KMS-11 (cell line): ENCODE data around the gene LBHD1.
"Not testable (repeated sequence)": the region's sequence is repeated elsewhere in the genome, so short reads cannot be mapped to it uniquely, and the experiment has no call there.

Experiments
- H2AFZ ChIP-seq: fragments of 200-600 bp; sonication (generic); 2 replicates; pipeline ENCODE4 v1.6.1; 2016; ENCODE audit warnings: antibody characterized with exemption, mixed run types, low read depth
- H3K27ac ChIP-seq: fragments of 200-600 bp; sonication (generic); 2 replicates; pipeline ENCODE4 v1.6.1; 2016; ENCODE audit warnings: mild to moderate bottlenecking, mixed run types
- H3K27me3 ChIP-seq: fragments of 200-600 bp; sonication (generic); 2 replicates; pipeline ENCODE4 v1.6.1; 2017; ENCODE audit warnings: mild to moderate bottlenecking, low read depth, mixed run types, moderate library complexity; ENCODE audit not compliant: insufficient read depth
- H3K36me3 ChIP-seq: fragments of 200-600 bp; sonication (generic); 2 replicates; pipeline ENCODE4 v1.6.1; 2017; ENCODE audit warnings: mild to moderate bottlenecking, mixed run types; ENCODE audit not compliant: insufficient read depth
- H3K4me1 ChIP-seq: fragments of 200-600 bp; sonication (generic); 2 replicates; pipeline ENCODE4 v1.6.1; 2016; ENCODE audit warnings: mild to moderate bottlenecking, low read depth, mixed run types; ENCODE audit not compliant: poor library complexity, severe bottlenecking
- H3K4me2 ChIP-seq: fragments of 200-600 bp; sonication (generic); 2 replicates; pipeline ENCODE4 v1.7.0; 2016; ENCODE audit warnings: mild to moderate bottlenecking, mixed run types
- H3K4me3 ChIP-seq: fragments of 200-600 bp; sonication (generic); IDR thresholded peaks from 2 replicates; pipeline ENCODE4 v1.6.1; 2017; ENCODE audit warnings: low read depth, low read length, mixed read lengths; ENCODE audit not compliant: insufficient read depth
- H3K79me2 ChIP-seq: fragments of 200-600 bp; sonication (generic); 2 replicates; pipeline ENCODE4 v1.6.1; 2016; ENCODE audit warnings: low read depth, mixed run types; ENCODE audit not compliant: insufficient read depth
- H3K9ac ChIP-seq: fragments of 200-600 bp; sonication (generic); 2 replicates; pipeline ENCODE4 v1.6.1; 2016; ENCODE audit warnings: mild to moderate bottlenecking, mixed run types
- H4K20me1 ChIP-seq: fragments of 200-600 bp; sonication (generic); 2 replicates; pipeline ENCODE4 v1.6.1; 2016; ENCODE audit warnings: mild to moderate bottlenecking, mixed run types; ENCODE audit not compliant: insufficient read depth
- TF ChIP-seq, protein P1 (sequence below): fragments of 200-600 bp; sonication (generic); conservative IDR thresholded peaks from 2 replicates; pipeline ENCODE4 v1.6.1; 2017; ENCODE audit warnings: low read depth, mild to moderate bottlenecking, antibody characterized with exemption, low read length, moderate library complexity, mixed read lengths

LBHD1 gene

GRCh38 chr11:62707277-62707861 lies 35.3 kb upstream of the LBHD1 start, which contains the start of the genes BSCL2 and GNG3:
Gene BSCL2 (minus strand): TSS chr11:62707424. CDS start chr11:62707195, 229 bp downstream.
Gene GNG3 (plus strand): TSS chr11:62707676. CDS start chr11:62708296, 620 bp downstream.
- no peaks in the 10 kb centered on the region for H3K27me3 ChIP-seq
- H3K4me2 ChIP-seq, result peak within 1 kb of the TSS; percentile 97
- H3K79me2 ChIP-seq, result peaks cover 9% of the 10 kb centered on the region; the same call in 1 of the 2 replicates
- H2AFZ ChIP-seq, result peak within 1 kb of the TSS; percentile 50
- peaks cover 54% of the 10 kb centered on the region for H3K4me1 ChIP-seq
- TF ChIP-seq, protein P1, sequence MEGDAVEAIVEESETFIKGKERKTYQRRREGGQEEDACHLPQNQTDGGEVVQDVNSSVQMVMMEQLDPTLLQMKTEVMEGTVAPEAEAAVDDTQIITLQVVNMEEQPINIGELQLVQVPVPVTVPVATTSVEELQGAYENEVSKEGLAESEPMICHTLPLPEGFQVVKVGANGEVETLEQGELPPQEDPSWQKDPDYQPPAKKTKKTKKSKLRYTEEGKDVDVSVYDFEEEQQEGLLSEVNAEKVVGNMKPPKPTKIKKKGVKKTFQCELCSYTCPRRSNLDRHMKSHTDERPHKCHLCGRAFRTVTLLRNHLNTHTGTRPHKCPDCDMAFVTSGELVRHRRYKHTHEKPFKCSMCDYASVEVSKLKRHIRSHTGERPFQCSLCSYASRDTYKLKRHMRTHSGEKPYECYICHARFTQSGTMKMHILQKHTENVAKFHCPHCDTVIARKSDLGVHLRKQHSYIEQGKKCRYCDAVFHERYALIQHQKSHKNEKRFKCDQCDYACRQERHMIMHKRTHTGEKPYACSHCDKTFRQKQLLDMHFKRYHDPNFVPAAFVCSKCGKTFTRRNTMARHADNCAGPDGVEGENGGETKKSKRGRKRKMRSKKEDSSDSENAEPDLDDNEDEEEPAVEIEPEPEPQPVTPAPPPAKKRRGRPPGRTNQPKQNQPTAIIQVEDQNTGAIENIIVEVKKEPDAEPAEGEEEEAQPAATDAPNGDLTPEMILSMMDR, result no peak
- no peak within 1 kb of the TSS; the same call in 1 of the 2 replicates for H3K9ac ChIP-seq
- no peaks in the 10 kb centered on the region for H3K36me3 ChIP-seq
- no peaks in the 10 kb centered on the region for H4K20me1 ChIP-seq
- H3K27ac ChIP-seq, result no peak within 1 kb of the TSS
- H3K4me3 ChIP-seq, result no peak within 1 kb of the TSS

- Histone ChIP-seq H4K20me1 (no peaks in the 10 kb centered on the region), H3K4me2 (peak overlapping the region; percentile 83), H3K4me3 (no peak overlapping the region), H3K79me2 (peaks cover 9% of the 10 kb centered on the region; the same call in 1 of the 2 replicates), H3K27me3 (no peaks in the 10 kb centered on the region), H3K4me1 (peaks cover 49% of the 10 kb centered on the region), H3K9ac (no peak overlapping the region), H3K27ac (no peak overlapping the region), H2AFZ (peak overlapping the region; percentile 50; the same call in 1 of the 2 replicates), H3K36me3 (no peaks in the 10 kb centered on the region)
- TF ChIP-seq, protein P1, result no peak
These were observed 34.8 kb upstream of the LBHD1 start for GRCh38 chr11:62706850-62707247.

GRCh38 chr11:62705880-62706849 lies 34.1 kb upstream of the LBHD1 start:
- Histone ChIP-seq H4K20me1 (no peaks in the 10 kb centered on the region), H3K36me3 (no peaks in the 10 kb centered on the region)

GRCh38 chr11:62705413-62705812 lies 33.3 kb upstream of the LBHD1 start:
- Histone ChIP-seq H3K27ac (peak overlapping the region; percentile 82), H3K9ac (peak overlapping the region; percentile 76), H3K36me3 (no peaks in the 10 kb centered on the region), H2AFZ (peak overlapping the region; percentile 75; the same call in 1 of the 2 replicates), H4K20me1 (no peaks in the 10 kb centered on the region), H3K79me2 (no peaks in the 10 kb centered on the region; the same call in 1 of the 2 replicates), H3K4me2 (peak overlapping the region; percentile 66), H3K4me1 (peaks cover 35% of the 10 kb centered on the region), H3K27me3 (no peaks in the 10 kb centered on the region), H3K4me3 (no peak overlapping the region)
- TF ChIP-seq, protein P1, result no peak

More at GRCh38 chr11:62705880-62706849, 34.1 kb upstream of the LBHD1 start:
- Histone ChIP-seq H3K27me3 (no peaks in the 10 kb centered on the region), H2AFZ (peak overlapping the region; percentile 75), H3K79me2 (peaks cover 3% of the 10 kb centered on the region; the same call in 1 of the 2 replicates), H3K9ac (peak overlapping the region; percentile 76), H3K4me3 (no peak overlapping the region), H3K27ac (peak overlapping the region; percentile 82), H3K4me1 (peaks cover 42% of the 10 kb centered on the region), H3K4me2 (peak overlapping the region; percentile 83)
- TF ChIP-seq, protein P1, result no peak

- not testable (repeated sequence) for H3K27me3 ChIP-seq, H3K4me2 ChIP-seq, H3K79me2 ChIP-seq, H3K4me3 ChIP-seq, H3K36me3 ChIP-seq, H3K27ac ChIP-seq, H3K9ac ChIP-seq, H2AFZ ChIP-seq, H4K20me1 ChIP-seq
- H3K4me1 ChIP-seq, result peaks cover 29% of the 10 kb centered on the region
These were observed 31.9 kb upstream of the LBHD1 start for GRCh38 chr11:62703921-62704320.
